Neural cell (in vitro differentiated cells): ENCODE measurements around the gene SYNGR1. TPM values are rescaled to one million over a fixed set of nuclear protein-coding genes. Genes with fewer than 3 reads are reported as not detected.

Source experiments
- H2AFZ ChIP-seq: fragments of 200-600, 300-800 bp; sonication (generic), shearing (Covaris generic); 2 replicates; pipeline ENCODE4 v1.6.0; 2014; ENCODE audit warnings: low read depth, mild to moderate bottlenecking, antibody characterized with exemption, low read length, moderate library complexity
- H3F3A ChIP-seq: fragments of 200-600 bp; shearing (Covaris generic); 2 replicates; pipeline ENCODE4 v1.6.1; 2016; ENCODE audit warnings: mild to moderate bottlenecking, moderate library complexity, mixed read lengths, antibody characterized with exemption, low read length; ENCODE audit not compliant: insufficient read depth, poor library complexity, severe bottlenecking
- H3K27ac ChIP-seq: fragments of 200-600, 300-800 bp; sonication (generic), shearing (Covaris generic); 2 replicates; pipeline ENCODE4 v1.5.1; 2014; ENCODE audit warnings: mild to moderate bottlenecking, low read length, moderate library complexity
- H3K27me3 ChIP-seq: fragments of 300-800, 200-600 bp; sonication (generic), shearing (Covaris generic); 2 replicates; pipeline ENCODE4 v1.6.0; 2014; ENCODE audit warnings: mild to moderate bottlenecking, low read depth, low read length, moderate library complexity; ENCODE audit not compliant: insufficient read depth
- H3K36me3 ChIP-seq: fragments of 300-800, 200-600 bp; sonication (generic), shearing (Covaris generic); 2 replicates; pipeline ENCODE4 v1.5.1; 2014; ENCODE audit warnings: mild to moderate bottlenecking, antibody characterized with exemption, low read length, moderate library complexity; ENCODE audit not compliant: insufficient read depth
- H3K4me2 ChIP-seq: fragments of 300-800, 200-600 bp; sonication (generic), shearing (Covaris generic); 2 replicates; pipeline ENCODE4 v1.6.0; 2014; ENCODE audit warnings: mild to moderate bottlenecking, low read length
- H3K4me3 ChIP-seq: fragments of 300-800, 200-600 bp; sonication (generic), shearing (Covaris generic); 2 replicates; pipeline ENCODE4 v1.5.1; 2014; ENCODE audit warnings: mild to moderate bottlenecking, low read length, moderate library complexity
- H3K79me2 ChIP-seq: fragments of 200-600 bp; shearing (Covaris generic); replicated peaks from 2 replicates; pipeline ENCODE4 v1.6.0; 2014; ENCODE audit warnings: mild to moderate bottlenecking, low read length, moderate library complexity; ENCODE audit not compliant: insufficient read depth
- H3K9ac ChIP-seq: fragments of 300-800, 200-600 bp; sonication (generic), shearing (Covaris generic); 2 replicates; pipeline ENCODE4 v1.6.1; 2016; ENCODE audit warnings: mild to moderate bottlenecking, low read length, mixed read lengths
- H3K9me2 ChIP-seq: fragments of 200-600 bp; shearing (Covaris generic); 2 replicates; pipeline ENCODE4 v1.6.1; 2016; ENCODE audit warnings: mild to moderate bottlenecking, low read length, mixed read lengths; ENCODE audit not compliant: insufficient read depth
- H3K9me3 ChIP-seq: fragments of 200-600, 300-800 bp; sonication (generic), shearing (Covaris generic); 2 replicates; pipeline ENCODE4 v1.6.1; 2016; ENCODE audit warnings: mild to moderate bottlenecking, mixed run types, low read length, moderate library complexity, mixed read lengths
- H4K20me1 ChIP-seq: fragments of 200-600 bp; shearing (Covaris generic); 2 replicates; pipeline ENCODE4 v1.6.1; 2016; ENCODE audit warnings: mild to moderate bottlenecking, mixed run types; ENCODE audit not compliant: insufficient read depth
- EP300 ChIP-seq: fragments of 450-650 bp; conservative IDR thresholded peaks from 2 replicates; pipeline ENCODE4 v1.6.1; 2014; ENCODE audit warnings: antibody characterized with exemption, mild to moderate bottlenecking, moderate library complexity; ENCODE audit not compliant: poor library complexity, severe bottlenecking
- EZH2 ChIP-seq: fragments of 200-600, 300-800 bp; shearing (Covaris generic), sonication (generic); IDR thresholded peaks from 2 replicates; pipeline ENCODE4 v1.6.1; 2014; ENCODE audit warnings: antibody characterized with exemption, low read length, borderline replicate concordance, mild to moderate bottlenecking; ENCODE audit not compliant: insufficient read depth, poor library complexity, severe bottlenecking
- MXI1 ChIP-seq: fragments of 450-650 bp; conservative IDR thresholded peaks from 2 replicates; pipeline ENCODE4 v1.6.1; 2014; ENCODE audit warnings: antibody characterized with exemption, mild to moderate bottlenecking; ENCODE audit not compliant: poor library complexity, severe bottlenecking
- POLR2AphosphoS5 ChIP-seq: IDR thresholded peaks from 2 replicates; pipeline ENCODE4 v1.6.1; 2012
- RAD21 ChIP-seq: fragments of 450-650 bp; conservative IDR thresholded peaks from 2 replicates; pipeline ENCODE4 v1.6.1; 2014; ENCODE audit warnings: antibody characterized with exemption, mild to moderate bottlenecking, moderate library complexity
- SMC3 ChIP-seq: fragments of 450-650 bp; conservative IDR thresholded peaks from 2 replicates; pipeline ENCODE4 v1.6.1; 2014; ENCODE audit warnings: antibody characterized with exemption, mild to moderate bottlenecking, moderate library complexity; ENCODE audit not compliant: poor library complexity
- TAF1 ChIP-seq: IDR thresholded peaks from 2 replicates; pipeline ENCODE4 v1.6.1; 2012; ENCODE audit warnings: low read depth
- polyA plus RNA-seq: library from polyadenylated mRNA; depleted of rRNA; stranded (reverse); fragments of >200 nt; gene quantifications from 2 replicates; pipeline ENCODE4 v1.2.3, GENCODE V29; 2014
- TF ChIP-seq, protein P1 (sequence below): fragments of 450-650 bp; IDR thresholded peaks from 2 replicates; pipeline ENCODE4 v1.5.1; 2014; ENCODE audit warnings: antibody characterized with exemption, mild to moderate bottlenecking, moderate library complexity; ENCODE audit not compliant: poor library complexity, severe bottlenecking
- TF ChIP-seq, protein P2 (sequence below): IDR thresholded peaks from 2 replicates; pipeline ENCODE4 v1.6.1; 2012; ENCODE audit warnings: borderline replicate concordance

Gene SYNGR1
- polyA plus RNA-seq, 1 donor from 2014 or later, result 68.4 TPM

DNA sequence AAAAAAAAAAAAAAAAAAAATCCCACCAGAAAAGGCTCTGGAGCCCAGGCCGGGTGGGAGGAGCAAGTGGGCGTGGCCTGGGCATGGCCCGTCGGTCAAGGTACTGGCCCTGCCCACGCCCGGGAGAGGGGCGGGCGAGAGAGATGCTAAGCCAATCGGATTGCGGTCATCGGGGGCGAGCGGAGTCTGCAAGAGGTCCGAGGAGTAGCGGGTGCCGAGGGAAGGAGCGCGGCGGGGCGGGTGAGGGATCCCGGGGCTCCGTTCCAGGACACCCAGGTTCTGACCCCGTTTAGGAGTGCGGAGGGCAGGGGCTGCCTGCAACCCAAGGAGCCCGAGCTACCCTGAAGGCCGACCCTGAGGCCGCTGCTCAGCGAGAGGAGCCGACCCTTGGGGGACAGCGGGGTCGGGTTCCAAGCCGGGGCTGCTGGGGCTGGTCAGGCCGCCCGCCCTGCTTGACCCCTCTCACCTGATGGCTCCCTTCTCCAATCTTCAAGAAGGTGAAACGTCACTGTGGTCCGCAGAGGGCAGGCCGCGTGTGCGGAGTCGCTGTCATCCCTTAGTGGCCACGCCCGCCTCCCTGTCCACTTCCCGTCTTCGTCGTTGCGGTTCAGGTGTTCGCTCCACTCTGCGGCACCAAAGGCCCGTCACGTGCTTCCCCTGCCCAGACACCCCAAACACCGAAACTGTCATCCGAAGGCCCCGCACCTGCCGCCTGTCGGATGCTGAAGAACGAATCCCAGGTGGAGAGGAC, 38.6 kb downstream of the SYNGR1 start:
- Histone ChIP-seq H3K4me2 (no peak overlapping the region), H4K20me1 (no peaks in the 10 kb centered on the region), H3K79me2 (no peaks in the 10 kb centered on the region), H3K27me3 (peaks cover 16% of the 10 kb centered on the region), H2AFZ (no peak overlapping the region), H3K9me2 (no peaks in the 10 kb centered on the region), H3K4me3 (peak overlapping the region; percentile 60), H3K36me3 (no peaks in the 10 kb centered on the region), H3K27ac (no peak overlapping the region), H3K9ac (peak overlapping the region; percentile 3), H3K9me3 (no peaks in the 10 kb centered on the region), H3F3A (no peaks in the 10 kb centered on the region)
- TF ChIP-seq EP300, result no peak
- TF ChIP-seq RAD21, result no peak
- peak; percentile 47 for TF ChIP-seq EZH2

DNA sequence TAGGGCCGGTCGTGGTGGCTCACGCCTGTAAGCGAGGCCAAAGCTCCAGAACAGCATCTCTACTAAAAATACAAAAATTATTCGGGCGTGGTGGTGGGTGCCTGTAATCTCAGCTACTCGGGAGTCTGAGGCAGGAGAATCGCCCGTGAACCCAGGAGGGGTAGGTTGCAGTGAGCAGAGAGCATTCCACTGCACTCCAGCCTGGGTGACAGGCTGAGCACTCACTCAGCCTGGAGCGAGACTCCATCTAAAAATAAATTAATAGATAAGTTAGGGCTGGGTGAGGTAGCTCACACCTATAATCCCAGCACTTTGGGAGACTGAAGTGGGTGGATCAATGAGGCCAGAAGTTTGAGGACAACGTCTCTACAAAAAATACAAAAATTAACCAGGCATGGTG, 39.6 kb downstream of the SYNGR1 start:
- Histone ChIP-seq H4K20me1 (no peaks in the 10 kb centered on the region), H3K27ac (no peak overlapping the region), H3K9ac (no peak overlapping the region), H3K4me2 (no peak overlapping the region), H3K27me3 (peaks cover 16% of the 10 kb centered on the region), H3F3A (no peaks in the 10 kb centered on the region), H3K79me2 (no peaks in the 10 kb centered on the region), H3K9me3 (no peaks in the 10 kb centered on the region), H3K9me2 (no peaks in the 10 kb centered on the region), H3K36me3 (no peaks in the 10 kb centered on the region), H2AFZ (no peak overlapping the region), H3K4me3 (no peak overlapping the region)
- no peak for TF ChIP-seq TAF1
- no peak for TF ChIP-seq RAD21
- TF ChIP-seq POLR2AphosphoS5, result no peak
- no peak for TF ChIP-seq EP300
- no peak for TF ChIP-seq EZH2
- no peak for TF ChIP-seq MXI1
- TF ChIP-seq, protein P1, sequence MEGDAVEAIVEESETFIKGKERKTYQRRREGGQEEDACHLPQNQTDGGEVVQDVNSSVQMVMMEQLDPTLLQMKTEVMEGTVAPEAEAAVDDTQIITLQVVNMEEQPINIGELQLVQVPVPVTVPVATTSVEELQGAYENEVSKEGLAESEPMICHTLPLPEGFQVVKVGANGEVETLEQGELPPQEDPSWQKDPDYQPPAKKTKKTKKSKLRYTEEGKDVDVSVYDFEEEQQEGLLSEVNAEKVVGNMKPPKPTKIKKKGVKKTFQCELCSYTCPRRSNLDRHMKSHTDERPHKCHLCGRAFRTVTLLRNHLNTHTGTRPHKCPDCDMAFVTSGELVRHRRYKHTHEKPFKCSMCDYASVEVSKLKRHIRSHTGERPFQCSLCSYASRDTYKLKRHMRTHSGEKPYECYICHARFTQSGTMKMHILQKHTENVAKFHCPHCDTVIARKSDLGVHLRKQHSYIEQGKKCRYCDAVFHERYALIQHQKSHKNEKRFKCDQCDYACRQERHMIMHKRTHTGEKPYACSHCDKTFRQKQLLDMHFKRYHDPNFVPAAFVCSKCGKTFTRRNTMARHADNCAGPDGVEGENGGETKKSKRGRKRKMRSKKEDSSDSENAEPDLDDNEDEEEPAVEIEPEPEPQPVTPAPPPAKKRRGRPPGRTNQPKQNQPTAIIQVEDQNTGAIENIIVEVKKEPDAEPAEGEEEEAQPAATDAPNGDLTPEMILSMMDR, result no peak
- TF ChIP-seq SMC3, result no peak
- TF ChIP-seq, protein P2, sequence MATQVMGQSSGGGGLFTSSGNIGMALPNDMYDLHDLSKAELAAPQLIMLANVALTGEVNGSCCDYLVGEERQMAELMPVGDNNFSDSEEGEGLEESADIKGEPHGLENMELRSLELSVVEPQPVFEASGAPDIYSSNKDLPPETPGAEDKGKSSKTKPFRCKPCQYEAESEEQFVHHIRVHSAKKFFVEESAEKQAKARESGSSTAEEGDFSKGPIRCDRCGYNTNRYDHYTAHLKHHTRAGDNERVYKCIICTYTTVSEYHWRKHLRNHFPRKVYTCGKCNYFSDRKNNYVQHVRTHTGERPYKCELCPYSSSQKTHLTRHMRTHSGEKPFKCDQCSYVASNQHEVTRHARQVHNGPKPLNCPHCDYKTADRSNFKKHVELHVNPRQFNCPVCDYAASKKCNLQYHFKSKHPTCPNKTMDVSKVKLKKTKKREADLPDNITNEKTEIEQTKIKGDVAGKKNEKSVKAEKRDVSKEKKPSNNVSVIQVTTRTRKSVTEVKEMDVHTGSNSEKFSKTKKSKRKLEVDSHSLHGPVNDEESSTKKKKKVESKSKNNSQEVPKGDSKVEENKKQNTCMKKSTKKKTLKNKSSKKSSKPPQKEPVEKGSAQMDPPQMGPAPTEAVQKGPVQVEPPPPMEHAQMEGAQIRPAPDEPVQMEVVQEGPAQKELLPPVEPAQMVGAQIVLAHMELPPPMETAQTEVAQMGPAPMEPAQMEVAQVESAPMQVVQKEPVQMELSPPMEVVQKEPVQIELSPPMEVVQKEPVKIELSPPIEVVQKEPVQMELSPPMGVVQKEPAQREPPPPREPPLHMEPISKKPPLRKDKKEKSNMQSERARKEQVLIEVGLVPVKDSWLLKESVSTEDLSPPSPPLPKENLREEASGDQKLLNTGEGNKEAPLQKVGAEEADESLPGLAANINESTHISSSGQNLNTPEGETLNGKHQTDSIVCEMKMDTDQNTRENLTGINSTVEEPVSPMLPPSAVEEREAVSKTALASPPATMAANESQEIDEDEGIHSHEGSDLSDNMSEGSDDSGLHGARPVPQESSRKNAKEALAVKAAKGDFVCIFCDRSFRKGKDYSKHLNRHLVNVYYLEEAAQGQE, result no peak
